Parathyroid adenoma (tissue), 2 donors: ENCODE results near the gene LRRC72.

Experiments
- H2AFZ ChIP-seq: fragments of 300-600 bp; sonication (generic); one replicate; pipeline ENCODE4 v1.7.0; 2017; ENCODE audit warnings: antibody characterized with exemption, mild to moderate bottlenecking
- H3K27ac ChIP-seq: fragments of 300-600 bp; sonication (generic); one replicate; pipeline ENCODE4 v1.7.0; 2017
- H3K27me3 ChIP-seq: fragments of 300-600 bp; sonication (generic); one replicate; pipeline ENCODE4 v1.7.0; 2017; ENCODE audit warnings: low read length; ENCODE audit not compliant: control insufficient read depth, insufficient read depth
- H3K36me3 ChIP-seq: fragments of 300-600 bp; sonication (generic); one replicate; pipeline ENCODE4 v1.7.0; 2017; ENCODE audit warnings: low read length; ENCODE audit not compliant: control insufficient read depth, insufficient read depth
- H3K4me1 ChIP-seq: fragments of 300-600 bp; sonication (generic); one replicate; pipeline ENCODE4 v1.7.0; 2017; ENCODE audit warnings: control low read depth
- H3K4me2 ChIP-seq: fragments of 300-600 bp; sonication (generic); one replicate; pipeline ENCODE4 v1.7.0; 2017; ENCODE audit warnings: low read length
- H3K4me3 ChIP-seq: fragments of 300-600 bp; sonication (generic); one replicate; pipeline ENCODE4 v1.7.0; 2017; ENCODE audit warnings: low read depth, low read length
- H3K79me2 ChIP-seq: fragments of 300-600 bp; sonication (generic); one replicate; pipeline ENCODE4 v1.7.0; 2017; ENCODE audit warnings: control low read depth
- H3K9ac ChIP-seq: fragments of 300-600 bp; sonication (generic); one replicate; pipeline ENCODE4 v1.7.0; 2017; ENCODE audit warnings: mild to moderate bottlenecking
- H3K9me3 ChIP-seq: fragments of 300-600 bp; sonication (generic); one replicate; pipeline ENCODE4 v1.7.0; 2017; ENCODE audit warnings: low read length; ENCODE audit not compliant: control insufficient read depth
- TF ChIP-seq, protein P1 (sequence below): fragments of 300-600 bp; sonication (generic); IDR thresholded peaks from one replicate; pipeline ENCODE4 v1.7.0; 2017; ENCODE audit warnings: antibody characterized with exemption, mild to moderate bottlenecking
- donor health status: primary hyperparathyroidism.

Gene LRRC72

DNA sequence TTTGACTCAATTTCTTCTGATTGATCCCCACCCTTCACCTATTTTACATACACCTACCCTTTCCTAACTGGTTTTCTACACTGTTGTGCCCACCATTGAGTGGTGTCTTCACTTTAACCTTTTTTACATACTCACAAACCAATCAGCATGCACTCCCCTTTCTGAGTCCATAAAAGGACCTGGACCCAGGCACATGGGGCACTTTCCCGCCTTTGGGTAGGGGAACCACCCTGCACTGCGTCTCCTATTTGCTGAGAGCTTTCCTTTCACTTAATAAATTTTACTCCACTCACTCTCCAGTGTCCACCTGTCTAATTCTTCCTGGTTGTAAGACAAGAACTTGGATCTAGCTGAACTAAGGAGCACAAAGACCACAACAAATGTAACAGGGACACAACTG lies 85.1 kb downstream of the LRRC72 start:
- H3K4me3 ChIP-seq, result no peak overlapping the region
- H3K79me2 ChIP-seq, result no peaks in the 10 kb centered on the region
- TF ChIP-seq, protein P1, sequence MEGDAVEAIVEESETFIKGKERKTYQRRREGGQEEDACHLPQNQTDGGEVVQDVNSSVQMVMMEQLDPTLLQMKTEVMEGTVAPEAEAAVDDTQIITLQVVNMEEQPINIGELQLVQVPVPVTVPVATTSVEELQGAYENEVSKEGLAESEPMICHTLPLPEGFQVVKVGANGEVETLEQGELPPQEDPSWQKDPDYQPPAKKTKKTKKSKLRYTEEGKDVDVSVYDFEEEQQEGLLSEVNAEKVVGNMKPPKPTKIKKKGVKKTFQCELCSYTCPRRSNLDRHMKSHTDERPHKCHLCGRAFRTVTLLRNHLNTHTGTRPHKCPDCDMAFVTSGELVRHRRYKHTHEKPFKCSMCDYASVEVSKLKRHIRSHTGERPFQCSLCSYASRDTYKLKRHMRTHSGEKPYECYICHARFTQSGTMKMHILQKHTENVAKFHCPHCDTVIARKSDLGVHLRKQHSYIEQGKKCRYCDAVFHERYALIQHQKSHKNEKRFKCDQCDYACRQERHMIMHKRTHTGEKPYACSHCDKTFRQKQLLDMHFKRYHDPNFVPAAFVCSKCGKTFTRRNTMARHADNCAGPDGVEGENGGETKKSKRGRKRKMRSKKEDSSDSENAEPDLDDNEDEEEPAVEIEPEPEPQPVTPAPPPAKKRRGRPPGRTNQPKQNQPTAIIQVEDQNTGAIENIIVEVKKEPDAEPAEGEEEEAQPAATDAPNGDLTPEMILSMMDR, result no peak
- H3K27ac ChIP-seq, result no peak overlapping the region
- H3K9me3 ChIP-seq, result no peaks in the 10 kb centered on the region
- H2AFZ ChIP-seq, result no peak overlapping the region
- no peak overlapping the region for H3K4me2 ChIP-seq
- no peaks in the 10 kb centered on the region for H3K36me3 ChIP-seq
- no peaks in the 10 kb centered on the region for H3K27me3 ChIP-seq
- H3K9ac ChIP-seq, result no peak overlapping the region
- no peaks in the 10 kb centered on the region for H3K4me1 ChIP-seq

DNA sequence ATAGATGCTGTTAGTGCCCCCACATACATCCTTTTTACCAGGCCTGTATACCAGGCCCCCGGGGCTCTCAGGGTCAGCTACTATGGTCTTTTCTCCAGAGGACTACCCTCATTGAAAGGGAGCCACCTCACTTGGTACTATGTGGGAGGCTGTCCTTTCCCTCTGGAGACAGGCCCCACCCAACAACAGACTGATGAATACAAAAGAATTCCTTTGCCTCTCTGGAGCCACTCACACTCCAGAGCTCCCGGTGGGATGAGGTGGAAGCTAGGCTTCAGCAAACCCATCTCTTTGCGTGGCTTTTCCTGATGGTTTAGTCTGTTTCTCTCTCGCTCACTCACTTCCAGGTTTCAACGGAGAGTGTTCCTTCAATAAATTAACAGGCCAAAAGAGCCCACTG lies 88.6 kb downstream of the LRRC72 start:
- Histone ChIP-seq H3K9ac (no peak overlapping the region), H3K4me1 (no peaks in the 10 kb centered on the region), H3K4me3 (no peak overlapping the region), H3K9me3 (no peaks in the 10 kb centered on the region), H3K79me2 (no peaks in the 10 kb centered on the region), H3K27me3 (no peaks in the 10 kb centered on the region), H3K4me2 (no peak overlapping the region), H2AFZ (no peak overlapping the region), H3K36me3 (no peaks in the 10 kb centered on the region), H3K27ac (no peak overlapping the region)
- TF ChIP-seq, protein P1, result no peak

DNA sequence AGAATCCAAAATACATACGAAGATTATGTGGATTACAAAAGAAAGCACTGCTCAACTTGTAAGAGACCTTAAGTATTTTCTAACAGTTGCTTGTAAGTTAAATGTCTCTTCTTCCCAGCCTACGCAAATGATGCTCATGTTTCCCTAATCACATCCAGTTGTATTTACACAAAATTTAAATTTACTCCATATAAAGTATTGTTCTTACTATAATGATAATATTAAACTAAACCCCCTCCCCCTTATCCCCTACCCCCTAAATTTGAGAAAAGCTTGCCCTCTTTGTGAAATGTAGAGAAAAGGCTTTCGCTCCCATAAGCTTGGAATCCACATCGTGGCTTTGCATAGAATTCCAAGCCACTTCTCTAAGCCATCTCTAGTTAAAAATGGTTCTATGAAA lies 89.5 kb downstream of the LRRC72 start:
- H2AFZ ChIP-seq, result no peak overlapping the region

DNA sequence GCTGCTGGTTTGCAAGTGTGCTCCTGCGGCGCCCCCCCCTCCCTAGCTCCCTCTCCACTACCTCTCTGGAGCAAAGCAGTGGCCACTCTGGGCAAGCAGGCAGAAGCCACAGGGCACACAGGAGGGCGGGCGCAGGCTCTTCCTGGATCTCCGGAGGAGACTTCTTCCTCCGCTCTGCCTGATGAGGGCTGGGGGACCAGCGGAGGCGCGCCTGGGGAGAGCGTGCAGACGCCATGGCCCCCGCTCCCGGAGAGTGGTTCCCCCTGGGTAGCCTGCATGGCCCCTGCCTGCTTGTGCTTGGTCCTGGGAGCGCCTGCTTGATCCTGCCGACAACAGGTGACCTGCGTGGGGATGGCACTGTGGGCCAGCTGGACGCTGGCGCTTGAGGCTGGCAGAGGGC lies 89.9 kb downstream of the LRRC72 start:
- H3K4me3 ChIP-seq, result no peak overlapping the region
- H3K4me1 ChIP-seq, result no peaks in the 10 kb centered on the region
- H3K79me2 ChIP-seq, result no peaks in the 10 kb centered on the region
- no peak overlapping the region for H3K9ac ChIP-seq
- no peak overlapping the region for H2AFZ ChIP-seq
- no peaks in the 10 kb centered on the region for H3K9me3 ChIP-seq
- TF ChIP-seq, protein P1, result no peak
- H3K36me3 ChIP-seq, result no peaks in the 10 kb centered on the region
- H3K4me2 ChIP-seq, result no peak overlapping the region
- no peaks in the 10 kb centered on the region for H3K27me3 ChIP-seq
- no peak overlapping the region for H3K27ac ChIP-seq

More for the DNA sequence above, 89.5 kb downstream of the LRRC72 start:
- Histone ChIP-seq H3K79me2 (no peaks in the 10 kb centered on the region), H3K9me3 (no peaks in the 10 kb centered on the region), H3K9ac (no peak overlapping the region), H3K4me3 (no peak overlapping the region), H3K27me3 (no peaks in the 10 kb centered on the region), H3K36me3 (no peaks in the 10 kb centered on the region), H3K27ac (no peak overlapping the region), H3K4me2 (no peak overlapping the region), H3K4me1 (no peaks in the 10 kb centered on the region)
- TF ChIP-seq, protein P1, result no peak

DNA sequence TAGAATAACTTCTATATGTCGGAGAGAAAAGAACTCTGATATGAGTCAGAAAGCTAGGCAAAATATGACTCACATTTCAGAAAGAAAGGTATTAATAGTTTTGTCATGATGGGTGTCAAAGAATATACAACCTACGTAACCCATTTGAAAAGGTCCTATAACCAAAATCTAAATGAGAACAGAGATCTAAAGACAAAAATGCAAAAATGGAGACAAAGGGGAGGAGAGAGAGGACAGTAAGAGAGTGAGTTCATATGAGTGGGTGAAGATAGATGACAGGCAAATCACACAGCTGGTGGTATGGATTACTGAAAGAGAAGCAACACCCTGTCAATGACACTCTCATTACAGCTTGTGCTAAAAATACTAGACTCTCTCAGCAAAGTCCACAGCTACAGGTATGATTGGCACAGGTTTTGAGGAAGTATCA lies 93.4 kb downstream of the LRRC72 start:
- no peaks in the 10 kb centered on the region for H3K4me1 ChIP-seq
- no peak overlapping the region for H3K27ac ChIP-seq
- H3K27me3 ChIP-seq, result no peaks in the 10 kb centered on the region
- no peaks in the 10 kb centered on the region for H3K9me3 ChIP-seq
- H3K4me2 ChIP-seq, result no peak overlapping the region
- H3K4me3 ChIP-seq, result no peak overlapping the region
- H2AFZ ChIP-seq, result no peak overlapping the region
- no peaks in the 10 kb centered on the region for H3K36me3 ChIP-seq
- H3K79me2 ChIP-seq, result no peaks in the 10 kb centered on the region
- H3K9ac ChIP-seq, result no peak overlapping the region
- TF ChIP-seq, protein P1, result no peak
